Measurements from ENCODE around the gene TLK1.
A peak's percentile ranks its signal among the peaks of the same experiment; 100 is the strongest.

TLK1 gene

GRCh38 chr2:171086352-171087290 is 74.1 kb downstream of the TLK1 start:
- no peak overlapping the region for H3K9ac ChIP-seq
- no peaks in the 10 kb centered on the region for H3K4me1 ChIP-seq
- no peak overlapping the region for H2AFZ ChIP-seq
- H3K4me3 ChIP-seq (ENCODE audit: low read depth, low read length), result no peak overlapping the region
- no peaks in the 10 kb centered on the region for H3K27me3 ChIP-seq (ENCODE audit: control insufficient read depth, insufficient read depth, low read length)
- peaks cover 27% of the 10 kb centered on the region for H3K79me2 ChIP-seq
- no peaks in the 10 kb centered on the region for H3K36me3 ChIP-seq (ENCODE audit: control insufficient read depth, insufficient read depth, low read length)
- no peak overlapping the region for H3K27ac ChIP-seq
- peak overlapping the region; percentile 1 for H3K4me2 ChIP-seq (ENCODE audit: low read length)
- peak; percentile 59 for TF ChIP-seq CTCF (IDR thresholded peaks at IDR 0.05)
- no peaks in the 10 kb centered on the region for H3K9me3 ChIP-seq (ENCODE audit: control insufficient read depth, low read length)

- no peaks in the 10 kb centered on the region for H3K9me3 ChIP-seq (ENCODE audit: control insufficient read depth, low read length)
- peaks cover 17% of the 10 kb centered on the region for H3K79me2 ChIP-seq
- no peak overlapping the region for H3K4me3 ChIP-seq (ENCODE audit: low read depth, low read length)
- TF ChIP-seq CTCF (IDR thresholded peaks at IDR 0.05), result no peak
- no peaks in the 10 kb centered on the region for H3K27me3 ChIP-seq (ENCODE audit: control insufficient read depth, insufficient read depth, low read length)
- H3K27ac ChIP-seq, result no peak overlapping the region
- no peak overlapping the region for H3K9ac ChIP-seq
- no peak overlapping the region for H2AFZ ChIP-seq
- no peak overlapping the region for H3K4me2 ChIP-seq (ENCODE audit: low read length)
- H3K36me3 ChIP-seq (ENCODE audit: control insufficient read depth, insufficient read depth, low read length), result no peaks in the 10 kb centered on the region
- H3K4me1 ChIP-seq, result no peaks in the 10 kb centered on the region
Observed at GRCh38 chr2:171084128-171084527, 76.6 kb downstream of the TLK1 start.

GRCh38 chr2:171083451-171083850 is 77.2 kb downstream of the TLK1 start:
- Histone ChIP-seq H3K4me2 (ENCODE audit: low read length) (no peak overlapping the region), H3K27ac (no peak overlapping the region), H3K9ac (no peak overlapping the region), H3K4me1 (no peaks in the 10 kb centered on the region), H3K9me3 (ENCODE audit: control insufficient read depth, low read length) (no peaks in the 10 kb centered on the region), H3K27me3 (ENCODE audit: control insufficient read depth, insufficient read depth, low read length) (no peaks in the 10 kb centered on the region), H2AFZ (no peak overlapping the region), H3K36me3 (ENCODE audit: control insufficient read depth, insufficient read depth, low read length) (no peaks in the 10 kb centered on the region), H3K79me2 (peaks cover 12% of the 10 kb centered on the region), H3K4me3 (ENCODE audit: low read depth, low read length) (no peak overlapping the region)
- no peak for TF ChIP-seq CTCF (IDR thresholded peaks at IDR 0.05)

GRCh38 chr2:171081649-171082111 is 79.0 kb downstream of the TLK1 start:
- peaks cover 8% of the 10 kb centered on the region for H3K4me1 ChIP-seq
- H3K9me3 ChIP-seq (ENCODE audit: control insufficient read depth, low read length), result no peaks in the 10 kb centered on the region
- no peaks in the 10 kb centered on the region for H3K36me3 ChIP-seq (ENCODE audit: control insufficient read depth, insufficient read depth, low read length)
- no peak overlapping the region for H2AFZ ChIP-seq
- H3K9ac ChIP-seq, result no peak overlapping the region
- no peak overlapping the region for H3K4me3 ChIP-seq (ENCODE audit: low read depth, low read length)
- H3K79me2 ChIP-seq, result peaks cover 7% of the 10 kb centered on the region
- H3K27me3 ChIP-seq (ENCODE audit: control insufficient read depth, insufficient read depth, low read length), result no peaks in the 10 kb centered on the region
- H3K27ac ChIP-seq, result no peak overlapping the region
- no peak overlapping the region for H3K4me2 ChIP-seq (ENCODE audit: low read length)
- no peak for TF ChIP-seq CTCF (IDR thresholded peaks at IDR 0.05)
